Ascending aorta (tissue), 2 donors: Measurements from ENCODE around the gene DYDC2. TPM values are rescaled to one million over a fixed set of nuclear protein-coding genes. Genes with fewer than 3 reads are reported as not detected.

Experiments used
- DNase-seq, 2 donors: peaks; one replicate each; pipeline ENCODE4 v3.0.0-alpha.2; 2019; ENCODE audit warnings: low spot score in 2 of 2
- H3K27ac ChIP-seq, 2 donors: fragments of 200-600 bp; sonication (generic); one replicate each; pipeline ENCODE4 v1.5.1; 2016 to 2017; ENCODE audit warnings: mild to moderate bottlenecking in 1 of 2
- H3K27me3 ChIP-seq: fragments of 200-600 bp; sonication (generic); one replicate; pipeline ENCODE4 v1.5.1; 2017
- H3K36me3 ChIP-seq, 2 donors: fragments of 200-600 bp; sonication (generic); one replicate each; pipeline ENCODE4 v1.5.1; 2016
- H3K4me1 ChIP-seq, 2 donors: fragments of 200-600 bp; sonication (generic); one replicate each; pipeline ENCODE4 v1.5.1; 2016 to 2017; ENCODE audit warnings: mild to moderate bottlenecking in 1 of 2
- H3K4me3 ChIP-seq, 2 donors: fragments of 200-600 bp; sonication (generic); one replicate each; pipeline ENCODE4 v1.5.1; 2016 to 2017; ENCODE audit warnings: mild to moderate bottlenecking in 1 of 2
- H3K9me3 ChIP-seq, 2 donors: fragments of 200-600 bp; sonication (generic); one replicate each; pipeline ENCODE4 v1.5.1; 2016
- CTCF ChIP-seq, 3 experiments: fragments of 200-600 bp in 2 of 3; fragments of 450-650 bp in 1 of 3; sonication (generic) in 2 of 3; IDR thresholded peaks; one replicate each; pipeline ENCODE4 v1.5.1; 2016 to 2019; ENCODE audit warnings: antibody characterized with exemption in 3 of 3, mild to moderate bottlenecking in 1 of 3, moderate library complexity in 1 of 3
- intact Hi-C: fragments of 100-400 bp; cut with DNase I; formaldehyde crosslinking; loops from one replicate; pipeline ENCODE4 v1.15.1; 2023
- total RNA-seq: library from RNA; depleted of rRNA; stranded (reverse); fragments of >200 nt; gene quantifications from one replicate; pipeline ENCODE4 v1.1.0, GENCODE V29; 2016

Gene DYDC2
- total RNA-seq, 1 donor from 2014 or later: not detected

GRCh38 chr10:80320377-80320776, 36.2 kb upstream of the DYDC2 start:
- intact Hi-C loops: no loop called here
- H3K27me3 ChIP-seq: no peaks in the 10 kb centered on the region
- DNase-seq: no peak
- no peaks in the 10 kb centered on the region for H3K4me1 ChIP-seq
- no peak overlapping the region for H3K4me3 ChIP-seq
- H3K27ac ChIP-seq: no peak overlapping the region
- no peaks in the 10 kb centered on the region for H3K36me3 ChIP-seq
- no peak for TF ChIP-seq CTCF (IDR thresholded peaks at IDR 0.05)
- H3K9me3 ChIP-seq: no peaks in the 10 kb centered on the region

- TF ChIP-seq CTCF (IDR thresholded peaks at IDR 0.05): no peak
- no peaks in the 10 kb centered on the region for H3K4me1 ChIP-seq
- intact Hi-C loops: no loop called here
- H3K27me3 ChIP-seq: no peaks in the 10 kb centered on the region
- H3K36me3 ChIP-seq: no peaks in the 10 kb centered on the region
- no peak overlapping the region for H3K4me3 ChIP-seq
- DNase-seq: no peak
- H3K27ac ChIP-seq: no peak overlapping the region
- H3K9me3 ChIP-seq: no peaks in the 10 kb centered on the region
Observed at GRCh38 chr10:80321183-80321582, 35.4 kb upstream of the DYDC2 start.

GRCh38 chr10:80322158-80322557, 34.4 kb upstream of the DYDC2 start:
- no peak for DNase-seq
- no peaks in the 10 kb centered on the region for H3K4me1 ChIP-seq
- intact Hi-C loops: no loop called here
- H3K4me3 ChIP-seq: no peak overlapping the region
- no peaks in the 10 kb centered on the region for H3K27me3 ChIP-seq
- H3K9me3 ChIP-seq: no peaks in the 10 kb centered on the region
- H3K36me3 ChIP-seq: no peaks in the 10 kb centered on the region
- H3K27ac ChIP-seq: no peak overlapping the region
- no peak for TF ChIP-seq CTCF (IDR thresholded peaks at IDR 0.05)

GRCh38 chr10:80322711-80323110, 33.9 kb upstream of the DYDC2 start:
- no peak for TF ChIP-seq CTCF (IDR thresholded peaks at IDR 0.05)
- Histone ChIP-seq H3K4me1 (no peaks in the 10 kb centered on the region), H3K36me3 (no peaks in the 10 kb centered on the region), H3K27ac (no peak overlapping the region), H3K4me3 (no peak overlapping the region), H3K9me3 (no peaks in the 10 kb centered on the region), H3K27me3 (no peaks in the 10 kb centered on the region)
- DNase-seq: no peak
- intact Hi-C loops: no loop called here

GRCh38 chr10:80323311-80323710, 33.3 kb upstream of the DYDC2 start:
- no peaks in the 10 kb centered on the region for H3K36me3 ChIP-seq
- intact Hi-C loops: no loop called here

More at GRCh38 chr10:80323311-80323710, 33.3 kb upstream of the DYDC2 start:
- no peaks in the 10 kb centered on the region for H3K27me3 ChIP-seq
- no peaks in the 10 kb centered on the region for H3K4me1 ChIP-seq
- H3K9me3 ChIP-seq: no peaks in the 10 kb centered on the region
- DNase-seq: no peak
- no peak overlapping the region for H3K4me3 ChIP-seq
- no peak overlapping the region for H3K27ac ChIP-seq
- TF ChIP-seq CTCF (IDR thresholded peaks at IDR 0.05): no peak
